Smooth muscle cell (in vitro differentiated cells): Measurements from ENCODE around the gene ESRRG. TPM values are rescaled to one million over a fixed set of nuclear protein-coding genes. Genes with fewer than 3 reads are reported as not detected.

Experiments
- DNase-seq: peaks from one replicate; lab custom pipeline; 2025; ENCODE audit not compliant: unreplicated experiment; lab: John Stamatoyannopoulos, UW
- H2AFZ ChIP-seq: fragments of 200-600 bp; sonication (generic); 2 replicates; pipeline ENCODE4 v1.6.0; 2016; ENCODE audit warnings: antibody characterized with exemption, low read depth, mild to moderate bottlenecking
- H3F3A ChIP-seq: fragments of 200-600 bp; sonication (generic); 2 replicates; pipeline ENCODE4 v1.6.0; 2017; ENCODE audit warnings: antibody characterized with exemption, low read depth
- H3K27ac ChIP-seq: fragments of 200-600 bp; sonication (generic); 2 replicates; pipeline ENCODE4 v1.5.1; 2016; ENCODE audit warnings: low read depth, mild to moderate bottlenecking
- H3K27me3 ChIP-seq: fragments of 200-600 bp; sonication (generic); 2 replicates; pipeline ENCODE4 v1.6.1; 2016; ENCODE audit warnings: low read depth, mild to moderate bottlenecking
- H3K36me3 ChIP-seq: fragments of 200-600 bp; sonication (generic); 2 replicates; pipeline ENCODE4 v1.5.1; 2016; ENCODE audit warnings: low read depth
- H3K4me1 ChIP-seq: fragments of 200-600 bp; sonication (generic); 2 replicates; pipeline ENCODE4 v1.5.1; 2016; ENCODE audit warnings: low read depth
- H3K4me2 ChIP-seq: fragments of 200-600 bp; sonication (generic); 2 replicates; pipeline ENCODE4 v1.6.0; 2016; ENCODE audit warnings: mild to moderate bottlenecking
- H3K4me3 ChIP-seq: fragments of 200-600 bp; sonication (generic); 2 replicates; pipeline ENCODE4 v1.5.1; 2016; ENCODE audit warnings: mild to moderate bottlenecking
- H3K79me2 ChIP-seq: fragments of 200-600 bp; sonication (generic); 2 replicates; pipeline ENCODE4 v1.6.0; 2016; ENCODE audit warnings: low read depth, mild to moderate bottlenecking
- H3K9ac ChIP-seq: fragments of 200-600 bp; sonication (generic); 2 replicates; pipeline ENCODE4 v1.6.0; 2016; ENCODE audit warnings: low read depth
- H3K9me3 ChIP-seq: fragments of 200-600 bp; sonication (generic); replicated peaks from 2 replicates; pipeline ENCODE4 v1.5.1; 2016; ENCODE audit warnings: low read depth
- H4K20me1 ChIP-seq: fragments of 200-600 bp; sonication (generic); 2 replicates; pipeline ENCODE4 v1.6.0; 2016; ENCODE audit warnings: low read depth
- CTCF ChIP-seq: fragments of 200-600 bp; sonication (generic); IDR thresholded peaks from 2 replicates; pipeline ENCODE4 v1.5.1; 2017; ENCODE audit warnings: borderline replicate concordance, mild to moderate bottlenecking, antibody characterized with exemption; ENCODE audit not compliant: insufficient read depth, poor library complexity, severe bottlenecking
- WGBS: methylation state at CpG from one replicate; pipeline ENCODE4 v1.1.7; 2016; ENCODE audit warnings: low lambda C conversion rate; 5-methylcytosine and 5-hydroxymethylcytosine counted together
- polyA plus RNA-seq: library from polyadenylated mRNA; unstranded; fragments of >200 nt; fragmentation: Nextera tagmentation; extraction: Ambion mirVana; gene quantifications from 2 replicates; pipeline ENCODE4 v1.2.1, GENCODE V29; 2016
- total RNA-seq: library from RNA; depleted of rRNA; stranded (reverse); fragments of >200 nt; gene quantifications from 2 replicates; pipeline ENCODE4 v1.2.3, GENCODE V29; 2014

ESRRG gene
- total and polyA plus RNA-seq, 2 experiments from 2014 or later: 0.26 TPM; not detected in 1

- H3K36me3 ChIP-seq: no peaks in the 10 kb centered on the region
- no peak overlapping the region for H3K4me3 ChIP-seq
- H3K4me1 ChIP-seq: no peaks in the 10 kb centered on the region
- H2AFZ ChIP-seq: no peak overlapping the region
- no peaks in the 10 kb centered on the region for H3K27me3 ChIP-seq
- DNase-seq: no peak
- H3K9ac ChIP-seq: no peak overlapping the region
- no peak overlapping the region for H3K27ac ChIP-seq
- H3K4me2 ChIP-seq: no peak overlapping the region
- no peak for TF ChIP-seq CTCF
- no peaks in the 10 kb centered on the region for H4K20me1 ChIP-seq
- no peaks in the 10 kb centered on the region for H3F3A ChIP-seq
- H3K9me3 ChIP-seq: no peaks in the 10 kb centered on the region
- H3K79me2 ChIP-seq: no peaks in the 10 kb centered on the region
- WGBS: 15% methylated on average over 1 of the region's 1 CpG
Observed at GRCh38 chr1:216553040-216553439, 170.2 kb downstream of the ESRRG start.

GRCh38 chr1:216549796-216550195 is 173.4 kb downstream of the ESRRG start:
- Histone ChIP-seq H3K9ac (no peak overlapping the region), H2AFZ (no peak overlapping the region), H3K9me3 (no peaks in the 10 kb centered on the region), H3K27ac (no peak overlapping the region), H3K4me2 (no peak overlapping the region), H3F3A (no peaks in the 10 kb centered on the region), H3K4me1 (no peaks in the 10 kb centered on the region), H4K20me1 (no peaks in the 10 kb centered on the region), H3K27me3 (no peaks in the 10 kb centered on the region), H3K4me3 (no peak overlapping the region), H3K36me3 (no peaks in the 10 kb centered on the region), H3K79me2 (no peaks in the 10 kb centered on the region)
- WGBS: 94% methylated on average over 4 of the region's 4 CpGs
- DNase-seq: no peak
- no peak for TF ChIP-seq CTCF

GRCh38 chr1:216542741-216543140 is 180.5 kb downstream of the ESRRG start:
- 71% methylated on average over 2 of the region's 2 CpGs for WGBS
- no peak overlapping the region for H3K27ac ChIP-seq
- H3K79me2 ChIP-seq: no peaks in the 10 kb centered on the region
- H3K36me3 ChIP-seq: no peaks in the 10 kb centered on the region
- H3F3A ChIP-seq: no peaks in the 10 kb centered on the region
- H3K4me1 ChIP-seq: no peaks in the 10 kb centered on the region
- DNase-seq: no peak
- no peaks in the 10 kb centered on the region for H3K27me3 ChIP-seq
- no peaks in the 10 kb centered on the region for H3K9me3 ChIP-seq
- no peak overlapping the region for H3K9ac ChIP-seq
- no peaks in the 10 kb centered on the region for H4K20me1 ChIP-seq
- H3K4me2 ChIP-seq: no peak overlapping the region
- H2AFZ ChIP-seq: no peak overlapping the region
- TF ChIP-seq CTCF: no peak
- no peak overlapping the region for H3K4me3 ChIP-seq

- Histone ChIP-seq H3K36me3 (no peaks in the 10 kb centered on the region), H4K20me1 (no peaks in the 10 kb centered on the region), H3K9ac (no peak overlapping the region), H3F3A (no peaks in the 10 kb centered on the region), H3K4me1 (no peaks in the 10 kb centered on the region), H3K4me2 (no peak overlapping the region), H3K79me2 (no peaks in the 10 kb centered on the region), H3K27me3 (no peaks in the 10 kb centered on the region), H3K4me3 (no peak overlapping the region), H2AFZ (no peak overlapping the region), H3K27ac (no peak overlapping the region), H3K9me3 (no peaks in the 10 kb centered on the region)
- 71% methylated on average over 1 of the region's 1 CpG for WGBS
- TF ChIP-seq CTCF: no peak
- no peak for DNase-seq
Observed at GRCh38 chr1:216542263-216542662, 181.0 kb downstream of the ESRRG start.
